22Rv1 (cell line): ENCODE data around the gene MEGF11.

Experiments used
- CTCF ChIP-seq: fragments of 450-650 bp; IDR thresholded peaks from 2 replicates; pipeline ENCODE4 v1.5.1; 2017; ENCODE audit warnings: mild to moderate bottlenecking
- ZFX ChIP-seq: fragments of 450-650 bp; IDR thresholded peaks from 2 replicates; pipeline ENCODE4 v1.6.1; 2017; ENCODE audit warnings: antibody characterized with exemption, borderline replicate concordance

- TF ChIP-seq ZFX (no peak), CTCF (no peak)
These were observed at the start of gene MEGF11 for GRCh38 chr15:66253418-66254088.
